GM19395 (cell line): ENCODE data around the gene LSM6.

Source experiments
- ATAC-seq: cut with Tn5 transposase; IDR thresholded peaks from one replicate; pipeline ENCODE4 v1.9.1; 2021; ENCODE audit warnings: mild to moderate bottlenecking, moderate library complexity; ENCODE audit not compliant: unreplicated experiment

The LSM6 gene

DNA sequence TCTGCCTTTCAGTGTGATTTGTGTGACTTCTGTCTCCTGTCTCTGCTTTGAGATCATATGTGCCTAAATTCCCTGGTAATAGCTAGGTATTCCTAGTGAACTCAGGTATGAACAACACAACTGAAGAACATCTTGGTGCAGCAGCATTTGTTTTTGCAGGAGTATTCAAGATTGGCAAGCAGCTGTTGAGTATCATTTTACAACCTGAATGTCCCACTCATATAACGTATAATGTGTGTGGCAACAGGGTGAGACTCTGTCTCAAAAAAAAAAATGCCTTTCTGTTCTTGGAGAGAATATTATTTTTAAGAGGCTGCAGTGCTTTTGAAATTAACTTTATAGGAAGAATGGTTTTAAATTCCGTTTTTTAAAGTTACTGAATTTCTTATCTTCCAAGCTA is 7.7 kb downstream of the LSM6 start:
- no peak for ATAC-seq

DNA sequence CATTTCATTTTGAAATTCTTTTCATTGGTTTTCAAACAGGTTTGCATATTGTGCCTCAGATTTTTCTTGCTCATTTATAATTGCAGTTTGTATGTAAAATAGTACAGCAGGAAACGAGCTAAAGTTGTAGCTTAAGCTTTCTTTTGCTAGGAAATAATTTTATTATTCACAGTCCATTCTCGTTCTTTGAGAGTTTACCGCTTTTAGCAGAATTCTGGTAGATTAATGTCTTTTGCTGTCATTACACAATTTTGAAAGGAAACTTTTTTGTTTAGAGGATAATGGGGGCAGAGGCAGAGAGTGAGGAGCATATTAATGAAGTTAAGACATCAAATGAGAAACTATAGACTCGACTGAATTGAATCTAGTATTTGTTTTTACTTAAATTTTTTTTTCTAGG is 10.5 kb downstream of the LSM6 start:
- ATAC-seq = no peak

DNA sequence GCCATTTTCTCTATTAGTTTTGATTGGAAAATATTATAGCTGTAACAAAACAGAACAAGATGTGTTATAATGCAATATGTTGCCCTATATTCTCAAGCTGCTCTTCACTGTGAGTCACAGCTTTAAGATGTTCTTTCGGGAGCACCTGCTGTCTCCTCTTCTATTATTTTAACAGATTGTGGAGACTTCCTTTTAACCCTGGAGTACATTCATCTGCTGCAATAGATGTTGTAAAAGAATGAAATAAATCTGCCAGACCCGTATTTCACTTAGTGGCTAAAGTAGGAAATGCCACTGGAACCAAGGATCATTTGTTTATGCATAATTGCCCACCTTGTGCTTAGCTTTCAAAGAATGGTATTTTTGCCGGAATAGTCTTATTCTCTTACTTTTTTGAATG is 11.1 kb downstream of the LSM6 start:
- no peak for ATAC-seq

DNA sequence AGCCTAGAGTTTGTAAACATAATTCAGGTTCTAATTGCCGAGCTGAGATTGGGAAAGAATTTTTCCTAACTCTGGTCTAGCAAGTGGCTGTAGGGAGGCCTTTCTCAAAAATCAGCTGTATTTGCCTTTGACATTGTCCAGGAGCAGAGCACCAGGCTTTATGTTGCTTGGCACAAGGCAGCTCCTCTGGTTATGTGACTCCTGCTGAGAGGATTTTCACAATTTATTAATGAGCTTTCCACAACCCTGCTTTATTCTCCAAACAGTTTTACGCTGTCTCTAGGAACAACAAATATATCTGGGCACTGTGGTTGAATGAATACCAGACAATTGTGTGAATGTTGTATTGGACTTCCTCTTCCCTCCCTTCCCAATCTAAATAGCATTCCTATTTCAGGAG is 14.9 kb downstream of the LSM6 start:
- no peak for ATAC-seq

DNA sequence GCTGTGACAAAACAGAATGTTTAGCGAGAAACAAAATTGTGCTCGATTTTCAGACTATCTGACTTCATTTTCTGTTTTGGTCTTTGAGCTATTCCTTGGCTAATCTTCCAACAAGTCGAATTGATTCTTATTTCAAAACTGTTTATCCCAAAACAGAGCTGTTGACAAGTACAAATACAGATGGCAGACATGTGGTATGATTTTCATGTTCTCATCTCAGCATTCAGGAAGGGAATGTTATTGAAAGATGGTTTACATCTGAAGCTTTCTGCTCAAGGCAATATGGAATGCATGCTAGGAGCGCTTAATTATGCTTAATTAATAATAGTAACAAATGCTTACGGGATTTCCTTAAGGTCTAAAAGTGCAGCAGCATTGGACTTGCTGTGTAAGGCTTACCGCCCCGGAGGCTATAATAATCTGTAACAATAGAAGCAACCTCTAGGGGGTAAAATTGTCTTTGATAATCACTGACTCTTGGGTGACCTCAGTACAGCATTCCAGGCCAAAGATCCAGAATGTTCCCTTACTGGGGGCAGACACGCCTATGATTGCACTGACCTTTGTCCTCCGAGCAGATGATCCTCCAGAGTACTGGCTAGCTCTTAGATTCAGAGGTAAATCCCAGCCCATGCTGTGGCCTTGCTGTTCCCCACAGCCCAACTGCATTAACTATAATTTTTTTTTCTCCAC is 16.4 kb downstream of the LSM6 start:
- no peak for ATAC-seq

DNA sequence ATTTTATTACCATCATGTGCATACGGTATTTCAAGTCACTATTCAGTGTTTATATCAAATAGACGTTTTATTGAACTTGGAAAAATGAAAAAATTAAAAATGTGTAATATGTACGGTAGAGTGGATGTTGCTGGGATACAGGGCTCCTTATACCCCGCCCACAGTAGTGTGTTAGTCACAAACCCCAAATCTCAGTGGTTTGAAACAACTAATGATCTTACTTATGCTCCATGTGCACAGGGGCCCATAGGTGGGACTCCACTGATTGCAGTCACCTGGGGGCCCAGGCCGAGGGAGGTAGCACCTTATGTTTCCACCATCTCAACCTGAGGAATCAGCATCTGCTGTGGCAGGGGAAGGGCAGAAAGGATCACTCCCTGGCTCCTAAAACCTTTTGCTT is 18.1 kb downstream of the LSM6 start:
- ATAC-seq = no peak

DNA sequence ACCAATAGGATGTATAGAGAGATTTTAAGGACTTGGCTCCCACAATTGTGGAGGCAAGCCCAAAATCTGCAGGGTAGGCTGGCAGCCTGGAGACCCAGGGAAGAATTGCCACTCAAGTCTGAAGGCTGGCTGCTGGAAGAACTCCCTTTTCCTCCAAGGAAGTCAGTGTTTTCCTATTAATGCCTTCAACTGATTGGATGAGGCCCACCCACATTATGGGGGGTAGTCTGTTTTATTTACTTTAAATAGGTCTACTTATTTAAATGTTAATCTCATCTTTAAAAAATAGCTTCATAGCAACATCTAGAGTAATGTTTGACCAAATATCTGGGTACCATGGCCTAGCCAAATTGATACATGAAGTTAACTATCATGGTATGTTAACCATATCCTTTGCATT is 18.7 kb downstream of the LSM6 start:
- no peak for ATAC-seq

DNA sequence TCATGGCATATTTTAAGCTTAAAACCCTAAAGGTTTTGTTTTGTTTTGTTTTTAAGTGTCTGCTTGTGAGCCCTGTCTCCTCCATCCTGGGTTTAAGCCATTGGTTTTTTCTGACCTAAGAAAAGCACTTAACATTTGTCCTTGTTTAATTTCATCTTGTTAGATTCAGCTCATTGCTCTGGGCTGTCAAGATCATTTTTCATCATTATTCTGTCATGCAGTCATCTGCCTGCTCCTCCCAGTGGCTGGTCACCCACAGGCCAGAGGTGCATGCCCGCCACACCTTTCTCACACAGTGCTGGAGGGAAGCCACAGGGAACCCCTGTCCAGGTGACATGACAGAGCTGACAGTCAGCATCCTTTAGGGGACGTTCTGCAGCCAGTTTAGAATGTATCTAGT is 27.1 kb downstream of the LSM6 start:
- ATAC-seq = no peak

DNA sequence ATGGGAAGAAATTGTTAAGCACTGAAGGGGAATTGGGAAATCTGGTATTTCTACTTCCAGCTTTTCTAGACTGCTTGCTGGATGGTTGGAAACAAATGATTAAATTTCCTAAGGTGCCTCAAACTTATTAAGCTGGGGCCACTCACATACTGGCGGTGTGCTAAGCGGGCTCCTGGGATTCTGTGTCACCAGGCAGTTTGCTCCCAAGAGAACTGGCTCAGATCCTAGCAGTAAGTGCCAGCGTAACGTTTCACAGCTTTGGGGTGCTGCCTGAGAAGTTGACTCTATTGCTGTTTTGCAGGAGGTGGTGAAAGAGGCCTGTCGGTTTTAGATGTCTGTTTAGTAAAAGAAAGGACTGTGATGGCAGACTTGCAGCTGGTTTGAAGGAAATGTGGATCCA is 31.9 kb downstream of the LSM6 start:
- no peak for ATAC-seq

DNA sequence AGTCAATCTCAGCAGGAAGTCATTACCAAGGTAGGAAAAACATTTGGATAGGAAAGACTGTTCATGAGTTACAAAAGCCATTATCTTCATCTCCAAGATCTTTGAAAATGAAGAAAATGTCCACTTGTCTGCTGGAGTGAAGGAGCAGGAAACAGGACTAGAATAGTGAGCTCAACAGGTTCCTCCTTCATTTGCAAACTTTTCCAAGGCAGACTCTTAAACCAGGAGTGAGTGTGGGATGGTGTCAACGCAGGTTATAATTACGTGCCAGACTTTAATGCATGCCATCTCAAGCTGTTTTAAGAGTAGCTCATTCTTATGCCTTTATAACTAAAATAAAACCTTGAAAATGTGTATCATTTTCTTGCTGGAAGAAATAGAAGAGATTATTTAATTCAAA is 35.4 kb downstream of the LSM6 start:
- no peak for ATAC-seq

DNA sequence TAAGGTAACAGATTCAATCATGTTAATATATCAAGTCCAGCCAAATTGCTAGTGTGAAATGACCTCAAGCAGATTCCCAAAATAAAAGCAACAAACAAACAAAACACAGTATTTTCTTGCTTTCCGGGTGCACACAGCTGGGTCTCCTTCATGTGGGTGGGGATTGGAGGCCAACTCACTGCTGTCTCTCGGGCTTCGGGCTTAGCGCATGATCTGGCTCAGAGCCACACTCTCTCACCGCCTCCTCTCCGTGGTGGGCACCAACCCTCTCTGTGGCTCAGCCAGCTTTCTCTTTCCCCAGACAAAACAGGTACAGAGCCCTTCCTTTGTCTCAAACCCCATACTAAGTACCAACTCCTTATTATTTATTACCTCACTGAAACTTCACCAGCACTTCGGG is 35.9 kb downstream of the LSM6 start:
- ATAC-seq = no peak

DNA sequence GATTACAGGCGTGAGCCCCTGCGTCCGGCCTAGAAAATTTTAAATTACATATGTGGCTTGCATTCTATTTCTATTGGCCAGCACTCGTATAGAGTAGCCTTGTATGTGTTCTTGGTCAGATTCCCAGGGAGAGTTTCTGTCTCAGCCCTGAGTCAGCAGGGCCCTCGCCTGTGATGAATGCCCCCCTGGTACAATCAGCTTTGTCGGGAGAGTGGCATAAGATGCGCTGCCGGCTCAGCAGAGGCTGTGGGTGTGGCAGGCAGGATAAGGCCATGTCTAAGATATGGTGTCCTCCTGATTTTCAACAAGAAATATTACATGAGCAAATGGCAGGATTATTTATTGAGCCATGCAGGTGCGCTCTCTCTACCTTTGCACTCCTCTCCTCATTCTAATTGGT is 37.3 kb downstream of the LSM6 start:
- ATAC-seq = no peak

DNA sequence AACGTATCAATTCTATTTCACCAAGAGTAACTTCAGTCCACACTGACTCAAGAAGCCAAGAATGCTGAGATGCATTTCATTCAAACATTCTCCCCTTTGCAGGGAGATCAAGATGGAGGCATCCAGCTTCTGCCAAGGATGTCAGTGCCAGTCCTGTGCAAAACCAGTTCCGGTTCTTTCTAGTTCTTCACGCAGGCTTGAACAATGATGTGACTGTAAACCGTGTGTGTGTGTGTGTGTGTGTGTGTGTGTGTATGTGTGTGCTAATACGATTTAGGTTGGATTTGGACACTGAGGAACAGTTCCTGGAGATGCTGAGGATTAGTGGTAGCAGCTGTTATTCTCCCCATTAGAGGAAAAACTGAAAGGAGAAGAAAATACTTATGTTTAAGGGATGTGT is 38.7 kb downstream of the LSM6 start, which contains the start of gene REELD1:
Gene REELD1 (plus strand): TSS at position 301 of the 400 bp plus-strand sequence. CDS start 2,415 bp downstream, outside the sequence.
- ATAC-seq = no peak

DNA sequence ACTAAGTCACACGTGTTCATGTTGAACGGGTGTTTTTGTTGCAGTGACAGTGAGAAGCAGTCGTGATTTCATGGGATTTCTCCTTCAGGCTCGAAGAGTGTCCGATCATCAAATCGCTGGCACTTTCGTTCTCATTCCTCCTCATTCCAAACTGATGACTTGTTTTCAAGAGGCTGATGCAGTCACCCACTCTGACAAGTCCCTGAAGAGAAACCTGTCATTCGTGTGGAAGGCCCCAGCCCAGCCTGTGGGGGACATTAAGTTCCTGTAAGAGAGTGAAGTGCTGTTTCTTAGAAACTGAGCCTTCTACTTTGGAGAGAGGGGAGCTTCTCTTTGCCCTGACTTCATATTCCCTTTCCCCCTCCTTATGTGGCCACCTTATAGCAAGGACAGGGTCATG is 46.8 kb downstream of the LSM6 start:
- no peak for ATAC-seq

DNA sequence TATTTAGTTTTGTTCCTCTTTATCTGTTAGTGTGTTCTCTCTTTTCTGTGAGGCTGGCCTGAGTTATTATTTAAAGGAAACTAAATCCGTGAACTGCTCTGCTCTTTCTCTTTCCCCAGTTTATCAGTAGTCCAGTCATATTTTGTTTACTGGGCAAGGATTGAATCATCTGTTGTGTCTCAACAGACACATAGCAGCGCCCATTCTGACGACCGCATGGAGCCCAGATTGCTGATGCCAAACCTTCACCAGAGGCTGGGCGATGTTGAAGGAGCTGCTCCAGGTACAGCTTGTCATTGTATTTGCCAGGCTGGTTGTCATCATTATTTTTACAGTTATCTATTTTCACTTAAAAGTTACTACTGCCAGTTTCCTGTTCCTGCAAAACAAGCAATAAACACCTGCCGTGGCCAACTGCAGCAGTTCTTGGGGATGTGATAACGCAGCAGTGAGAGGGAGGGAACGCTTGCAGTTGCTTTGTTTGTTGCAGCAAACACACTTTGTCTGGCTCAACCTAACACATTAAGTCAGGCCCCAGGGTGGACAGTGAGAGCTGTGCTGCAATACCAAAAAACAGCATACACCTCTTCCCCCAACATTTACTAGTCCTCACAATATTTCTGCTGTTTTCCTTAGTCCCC is 48.9 kb downstream of the LSM6 start:
- no peak for ATAC-seq

DNA sequence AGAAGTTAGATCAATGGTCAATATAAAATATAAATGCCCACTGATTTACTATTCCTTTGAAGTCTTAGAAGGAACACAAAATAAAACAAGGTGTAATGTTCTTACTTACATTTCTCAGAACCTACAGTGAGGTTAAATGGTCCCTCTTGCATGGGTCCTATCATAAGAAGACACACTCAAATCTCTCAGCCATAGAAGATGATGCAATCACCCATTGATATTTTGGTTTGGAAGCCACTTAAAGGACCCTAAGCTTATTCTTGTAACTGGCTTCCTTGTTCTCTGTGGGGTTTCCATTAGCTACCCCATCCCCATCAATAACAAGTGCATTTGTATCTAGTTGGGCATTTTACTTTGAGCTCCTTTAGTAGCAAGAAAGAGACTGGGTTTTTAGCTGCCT is 53.9 kb downstream of the LSM6 start:
- no peak for ATAC-seq

DNA sequence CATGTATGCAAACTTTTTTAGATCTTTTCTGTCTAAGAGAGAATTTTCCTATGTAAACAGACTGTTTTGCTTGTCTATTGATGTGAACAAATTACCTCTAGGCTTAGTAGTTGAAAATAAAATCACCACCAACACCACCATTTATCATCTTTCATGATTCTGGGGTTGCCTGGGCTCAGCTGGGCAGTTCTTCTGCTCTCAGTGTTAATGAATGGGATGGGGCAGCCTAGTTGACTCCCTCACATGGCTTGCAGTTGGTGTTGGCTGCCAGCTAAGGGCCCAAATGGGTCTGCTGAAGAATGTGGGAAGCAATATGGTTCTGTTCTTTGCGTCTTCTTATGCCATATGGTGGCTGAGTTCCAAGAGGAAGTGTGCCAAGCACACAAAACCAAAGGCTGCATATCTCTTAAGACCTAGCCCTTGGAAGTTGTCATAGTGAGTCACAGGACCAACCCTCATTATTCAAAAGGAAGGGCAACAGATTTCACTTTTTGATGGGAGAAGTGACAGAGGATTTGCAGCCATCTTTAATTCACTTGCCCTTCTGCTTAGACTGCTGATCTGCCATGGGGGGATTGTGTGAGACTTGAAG is 56.7 kb downstream of the LSM6 start:
- ATAC-seq = no peak

DNA sequence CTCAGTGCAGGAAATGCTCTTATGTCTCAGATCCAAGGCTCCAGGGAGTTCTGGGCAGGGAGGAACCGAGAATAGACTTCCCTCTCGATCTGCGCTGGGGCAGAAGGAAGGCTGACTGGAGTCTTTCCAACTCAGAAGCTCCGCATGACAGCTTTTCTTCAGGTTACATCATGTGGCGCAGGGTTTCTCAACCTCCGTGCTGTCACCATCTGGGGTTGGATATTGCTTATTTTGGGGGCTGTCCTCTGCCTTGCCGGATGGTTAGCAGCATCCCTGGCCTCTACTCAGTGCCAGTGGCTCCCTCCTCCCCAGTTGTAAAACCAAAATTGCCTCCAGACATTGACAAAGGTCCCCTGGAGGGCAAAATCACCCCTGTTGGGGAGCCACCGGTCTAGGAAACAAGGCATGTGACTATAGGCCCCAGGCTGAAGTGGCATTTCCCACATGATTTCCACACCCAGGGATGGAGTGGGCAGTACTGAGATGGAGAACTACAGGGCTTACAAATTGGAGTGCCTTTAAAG is 60.2 kb downstream of the LSM6 start:
- ATAC-seq = no peak

DNA sequence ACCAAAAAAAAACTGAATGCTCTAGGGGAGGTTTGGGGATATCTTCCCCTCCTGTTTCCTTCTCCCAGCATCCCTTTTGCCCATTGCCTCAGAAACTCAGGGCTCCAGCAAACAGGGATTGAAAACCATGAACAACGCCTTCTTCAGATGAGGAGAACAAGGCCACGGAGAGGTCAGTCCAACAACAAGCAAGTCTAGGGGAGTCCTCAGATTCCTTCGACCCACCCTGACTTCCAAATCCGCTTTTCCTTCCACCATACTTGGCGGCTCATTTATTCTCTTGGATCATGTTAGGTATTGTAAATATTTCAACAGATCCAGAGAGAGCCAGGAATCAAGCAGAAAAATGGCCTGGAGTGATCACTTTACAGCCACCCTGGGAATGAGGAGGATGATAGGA is 60.7 kb downstream of the LSM6 start:
- ATAC-seq = no peak

DNA sequence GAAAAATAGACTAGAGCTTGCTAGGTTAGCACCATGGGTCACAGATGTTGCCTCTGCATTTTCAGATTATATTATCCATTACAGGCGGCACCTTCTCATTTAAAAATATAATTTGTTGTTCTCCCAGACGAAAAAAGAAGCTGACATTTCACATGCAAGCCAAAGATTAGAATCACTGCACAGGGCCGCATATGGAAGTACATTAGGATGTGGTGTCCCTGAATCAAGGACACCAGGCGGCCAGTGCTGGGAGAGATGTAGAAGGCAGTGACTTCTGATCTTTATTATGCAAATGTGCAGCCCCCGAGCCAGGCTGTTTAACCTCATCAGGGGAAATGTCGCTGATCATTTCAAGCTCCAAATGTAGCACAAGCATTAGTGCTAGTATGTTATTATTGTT is 61.6 kb downstream of the LSM6 start:
- no peak for ATAC-seq

DNA sequence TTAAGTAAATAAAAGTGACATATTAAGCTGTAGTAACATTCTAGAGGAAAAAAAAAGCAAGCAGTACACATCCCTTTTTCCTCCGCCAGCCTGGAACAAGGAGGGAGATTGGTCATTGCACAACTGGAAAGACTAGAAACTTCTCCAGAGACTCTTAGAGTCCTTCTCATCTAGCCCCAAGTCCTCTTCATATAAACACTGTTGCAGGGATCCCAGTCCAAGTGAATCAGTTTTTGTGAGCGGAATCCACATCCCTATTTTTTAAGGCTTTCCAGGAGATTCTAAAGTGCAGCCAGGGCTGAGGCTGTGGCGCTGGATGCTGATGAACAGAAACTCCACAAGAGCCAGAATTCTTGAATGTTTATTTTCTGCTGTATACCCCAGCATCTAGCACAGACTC is 62.6 kb downstream of the LSM6 start:
- ATAC-seq = no peak
